B cell (primary cell): ENCODE measurements around the gene TOPAZ1. TPM values are rescaled to one million over a fixed set of nuclear protein-coding genes. Genes with fewer than 3 reads are reported as not detected.

Source experiments
- ATAC-seq: fragments of 200-7000 bp; cut with Tn5 transposase; one replicate; pipeline ENCODE4 v1.10.0; 2021; ENCODE audit warnings: low read depth, mild to moderate bottlenecking, moderate number of reproducible peaks, moderate library complexity
- CTCF ChIA-PET: fragments of 350-600 bp; sonication (Branson Sonifier 250); formaldehyde crosslinking; loops from one replicate; lab custom pipeline; 2021; ENCODE audit warnings: antibody characterized with exemption, inconsistent platforms; lab: Charles Lee
- POLR2A ChIA-PET: fragments of 350-600 bp; sonication (Branson Sonifier 250); formaldehyde crosslinking; loops from one replicate; lab custom pipeline; 2021; ENCODE audit warnings: antibody characterized with exemption; lab: Charles Lee
- DNase-seq: peaks from one replicate; pipeline ENCODE4 v3.0.0; 2013
- H2AFZ ChIP-seq: 2 replicates; pipeline ENCODE4 v1.6.1; 2012; ENCODE audit warnings: mild to moderate bottlenecking, low read depth, low read length; ENCODE audit not compliant: insufficient read depth, poor library complexity, severe bottlenecking
- H3K27ac ChIP-seq, 2 donors: 1 replicate in 1 of 2; 2 replicates in 1 of 2; pipeline ENCODE4 v1.5.1; 2012 to 2013; ENCODE audit warnings: low read length in 2 of 2, mild to moderate bottlenecking in 2 of 2, moderate library complexity in 1 of 2
- H3K27me3 ChIP-seq, 4 experiments: fragments of 200-600 bp in 1 of 4; sonication (generic) in 1 of 4; replicated peaks in 1 of 4; 1 replicate in 2 of 4; 2 replicates in 2 of 4; pipeline versions ENCODE4 v1.6.1 to v1.7.0; 2013 to 2016; ENCODE audit warnings: low read length in 3 of 4, mild to moderate bottlenecking in 2 of 4, mixed read lengths in 1 of 4, moderate library complexity in 1 of 4; ENCODE audit not compliant: insufficient read depth in 4 of 4, control insufficient read depth in 3 of 4; ENCODE audit errors: control extremely low read depth in 1 of 4
- H3K36me3 ChIP-seq, 2 experiments: replicated peaks in 1 of 2; 1 replicate in 1 of 2; 2 replicates in 1 of 2; pipeline versions ENCODE4 v1.6.1 to v1.7.1; 2013; ENCODE audit warnings: low read length in 1 of 2; ENCODE audit not compliant: insufficient read depth in 2 of 2, control insufficient read depth in 1 of 2; ENCODE audit errors: control extremely low read depth in 1 of 2, extremely low read depth in 1 of 2
- H3K4me1 ChIP-seq, 2 donors: fragments of 200-600 bp in 1 of 2; sonication (generic) in 1 of 2; 1 replicate in 1 of 2; 2 replicates in 1 of 2; pipeline versions ENCODE4 v1.5.1 to v1.6.1; 2013 to 2017; ENCODE audit warnings: low read length in 2 of 2; ENCODE audit not compliant: control insufficient read depth in 2 of 2, insufficient read depth in 2 of 2
- H3K4me2 ChIP-seq: replicated peaks from 2 replicates; pipeline ENCODE3; 2012; ENCODE audit warnings: mild to moderate bottlenecking, low read depth, low read length; ENCODE audit not compliant: poor library complexity, severe bottlenecking
- H3K4me3 ChIP-seq, 5 experiments: fragments of 200-600 bp in 1 of 5; sonication (generic) in 1 of 5; 1 replicate in 3 of 5; 2 replicates in 2 of 5; pipeline versions ENCODE4 v1.5.1 to v1.7.0; 2011 to 2016; ENCODE audit warnings: low read length in 4 of 5, mild to moderate bottlenecking in 4 of 5, low read depth in 2 of 5, control low read depth in 1 of 5, moderate library complexity in 1 of 5; ENCODE audit not compliant: insufficient read depth in 1 of 5; ENCODE audit errors: control extremely low read depth in 1 of 5, extremely low read depth in 1 of 5
- H3K79me2 ChIP-seq: fragments of 200-600 bp; sonication (generic); one replicate; pipeline ENCODE4 v1.6.0; 2016; ENCODE audit warnings: low read length; ENCODE audit not compliant: control insufficient read depth, insufficient read depth
- H3K9ac ChIP-seq: fragments of 200-600 bp; sonication (generic); 2 replicates; pipeline ENCODE4 v1.6.1; 2017; ENCODE audit warnings: mild to moderate bottlenecking, low read length, moderate library complexity
- H3K9me3 ChIP-seq, 3 donors: one replicate each; pipeline versions ENCODE4 v1.6.1 to v1.7.1; 2013; ENCODE audit warnings: low read length in 2 of 3; ENCODE audit not compliant: control insufficient read depth in 2 of 3, insufficient read depth in 1 of 3; ENCODE audit errors: control extremely low read depth in 1 of 3
- H4K20me1 ChIP-seq: 2 replicates; pipeline ENCODE4 v1.6.0; 2012; ENCODE audit warnings: mild to moderate bottlenecking, low read length; ENCODE audit not compliant: insufficient read depth, control insufficient read depth, poor library complexity, severe bottlenecking
- H3K27ac Mint-ChIP-seq: one replicate; pipeline ENCODE4 v1.8.0; 2021; ENCODE audit warnings: mixed read lengths
- H3K27me3 Mint-ChIP-seq: one replicate; pipeline ENCODE4 v1.8.0; 2021; ENCODE audit warnings: mixed read lengths
- H3K4me1 Mint-ChIP-seq: one replicate; pipeline ENCODE4 v1.8.0; 2021; ENCODE audit warnings: mixed read lengths
- H3K4me3 Mint-ChIP-seq: one replicate; pipeline ENCODE4 v1.8.0; 2021; ENCODE audit warnings: mixed read lengths
- H3K9me3 Mint-ChIP-seq: one replicate; pipeline ENCODE4 v1.8.0; 2022; ENCODE audit warnings: mixed read lengths; ENCODE audit not compliant: insufficient read depth
- EZH2 ChIP-seq: IDR thresholded peaks from 2 replicates; pipeline ENCODE4 v1.6.1; 2012; ENCODE audit warnings: borderline replicate concordance, low read depth, mild to moderate bottlenecking, moderate library complexity, low read length; ENCODE audit not compliant: insufficient read depth, poor library complexity, severe bottlenecking
- WGBS: methylation state at CpG from one replicate; pipeline ENCODE4 v1.1.5; 2013; ENCODE audit warnings: missing lambda C conversion rate; ENCODE audit not compliant: insufficient coverage; 5-methylcytosine and 5-hydroxymethylcytosine counted together
- intact Hi-C: fragments of 100-400 bp; cut with micrococcal nuclease; formaldehyde crosslinking; loops from one replicate; pipeline ENCODE4 v1.10.0; 2022
- polyA plus RNA-seq: library from polyadenylated mRNA; depleted of rRNA; stranded (reverse); fragments of >200 nt; gene quantifications from 2 replicates; pipeline ENCODE4 v1.2.3, GENCODE V29; 2012
- total RNA-seq, 2 donors: library from RNA; stranded (reverse); fragments of 120-200 nt in 1 of 2; gene quantifications; 1 replicate in 1 of 2; 2 replicates in 1 of 2; pipeline versions ENCODE4 v1.2.3 to v1.2.4, GENCODE V29; 2013 to 2022
- TF ChIP-seq, protein P1 (sequence below): fragments of 200-600 bp; IDR thresholded peaks from one replicate; pipeline ENCODE4 v1.8.0; 2022; ENCODE audit warnings: antibody characterized with exemption, mild to moderate bottlenecking

Gene TOPAZ1
- total and polyA plus RNA-seq, 2 donors (not counting 1 experiment from before 2014, with no cell fraction given), result not detected

DNA sequence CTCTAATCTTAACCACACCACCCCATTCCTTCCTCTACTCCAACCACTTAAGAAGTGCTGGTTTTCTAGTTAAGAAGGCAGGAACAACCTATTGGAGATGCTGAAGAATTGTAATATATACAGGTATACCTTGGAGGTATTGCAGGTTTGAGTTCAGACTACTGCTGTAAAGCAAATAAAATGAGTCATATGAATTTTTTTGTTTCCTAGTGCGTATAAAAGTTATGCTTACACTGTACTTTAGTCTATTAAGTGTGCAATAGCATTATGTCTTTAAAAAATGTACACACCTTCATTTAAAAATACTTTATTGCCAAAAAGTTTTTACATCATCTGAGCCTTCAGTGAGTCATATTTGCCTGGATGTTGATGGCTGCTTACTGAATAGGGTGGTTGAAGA lies 22.5 kb downstream of the TOPAZ1 start:
- H3K4me1 ChIP-seq, result no peaks in the 10 kb centered on the region
- no peaks in the 10 kb centered on the region for H3K36me3 ChIP-seq
- H3K4me1 Mint-ChIP-seq, result no peaks in the 10 kb centered on the region
- H4K20me1 ChIP-seq, result no peaks in the 10 kb centered on the region
- H3K79me2 ChIP-seq, result no peaks in the 10 kb centered on the region
- no peak overlapping the region for H2AFZ ChIP-seq
- intact Hi-C loops, result no loop called here
- peaks cover 34% of the 10 kb centered on the region for H3K27me3 Mint-ChIP-seq
- H3K4me3 Mint-ChIP-seq, result no peak overlapping the region
- ATAC-seq (no peak), DNase-seq (no peak)
- no peak overlapping the region for H3K9ac ChIP-seq
- no peaks in the 10 kb centered on the region for H3K27me3 ChIP-seq
- H3K9me3 Mint-ChIP-seq, result peaks cover 2% of the 10 kb centered on the region
- no peak overlapping the region for H3K4me2 ChIP-seq
- CTCF ChIA-PET, result no interaction called here
- no peaks in the 10 kb centered on the region for H3K9me3 ChIP-seq
- no peak overlapping the region for H3K4me3 ChIP-seq
- TF ChIP-seq, protein P1, sequence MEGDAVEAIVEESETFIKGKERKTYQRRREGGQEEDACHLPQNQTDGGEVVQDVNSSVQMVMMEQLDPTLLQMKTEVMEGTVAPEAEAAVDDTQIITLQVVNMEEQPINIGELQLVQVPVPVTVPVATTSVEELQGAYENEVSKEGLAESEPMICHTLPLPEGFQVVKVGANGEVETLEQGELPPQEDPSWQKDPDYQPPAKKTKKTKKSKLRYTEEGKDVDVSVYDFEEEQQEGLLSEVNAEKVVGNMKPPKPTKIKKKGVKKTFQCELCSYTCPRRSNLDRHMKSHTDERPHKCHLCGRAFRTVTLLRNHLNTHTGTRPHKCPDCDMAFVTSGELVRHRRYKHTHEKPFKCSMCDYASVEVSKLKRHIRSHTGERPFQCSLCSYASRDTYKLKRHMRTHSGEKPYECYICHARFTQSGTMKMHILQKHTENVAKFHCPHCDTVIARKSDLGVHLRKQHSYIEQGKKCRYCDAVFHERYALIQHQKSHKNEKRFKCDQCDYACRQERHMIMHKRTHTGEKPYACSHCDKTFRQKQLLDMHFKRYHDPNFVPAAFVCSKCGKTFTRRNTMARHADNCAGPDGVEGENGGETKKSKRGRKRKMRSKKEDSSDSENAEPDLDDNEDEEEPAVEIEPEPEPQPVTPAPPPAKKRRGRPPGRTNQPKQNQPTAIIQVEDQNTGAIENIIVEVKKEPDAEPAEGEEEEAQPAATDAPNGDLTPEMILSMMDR, result no peak
- no peak for TF ChIP-seq EZH2
- H3K27ac ChIP-seq, result no peak overlapping the region
- POLR2A ChIA-PET, result no interaction called here
- no CpG with 5 or more reads among the region's 1 CpG for WGBS
- H3K27ac Mint-ChIP-seq, result no peak overlapping the region

DNA sequence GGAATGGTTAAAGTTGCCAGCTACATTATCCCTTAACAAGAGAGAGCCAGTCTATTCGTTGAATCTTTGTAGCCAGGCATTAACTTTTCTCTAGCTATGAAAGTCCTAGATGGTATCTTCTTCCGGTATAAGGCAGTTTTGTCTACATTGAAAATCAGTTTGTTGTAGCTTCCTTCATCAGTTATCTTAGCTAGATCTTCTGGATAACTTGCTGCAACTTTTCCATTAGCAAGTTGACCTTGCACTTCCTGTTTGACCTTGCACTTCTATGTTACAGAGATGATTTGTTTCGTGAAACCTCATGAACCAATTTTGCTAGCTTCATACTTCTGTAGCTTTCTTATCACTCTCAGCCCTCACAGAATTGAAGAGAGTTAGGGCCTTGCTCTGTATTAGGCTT lies 24.1 kb downstream of the TOPAZ1 start:
- CTCF ChIA-PET, result no interaction called here
- WGBS, result no CpG with 5 or more reads among the region's 3 CpGs
- no peak overlapping the region for H3K27ac Mint-ChIP-seq

More for the DNA sequence above, 24.1 kb downstream of the TOPAZ1 start:
- no peaks in the 10 kb centered on the region for H3K4me1 Mint-ChIP-seq
- H2AFZ ChIP-seq, result no peak overlapping the region
- no peaks in the 10 kb centered on the region for H3K27me3 ChIP-seq
- ATAC-seq, result no peak
- intact Hi-C loops, result no loop called here
- no peaks in the 10 kb centered on the region for H3K9me3 Mint-ChIP-seq
- no peak overlapping the region for H3K27ac ChIP-seq
- H3K36me3 ChIP-seq, result no peaks in the 10 kb centered on the region
- H3K4me3 Mint-ChIP-seq, result no peak overlapping the region
- no peaks in the 10 kb centered on the region for H3K4me1 ChIP-seq
- no peak overlapping the region for H3K4me2 ChIP-seq
- no peaks in the 10 kb centered on the region for H3K9me3 ChIP-seq
- H3K79me2 ChIP-seq, result no peaks in the 10 kb centered on the region
- peaks cover 35% of the 10 kb centered on the region for H3K27me3 Mint-ChIP-seq
- POLR2A ChIA-PET, result no interaction called here
- no peak for TF ChIP-seq EZH2
- TF ChIP-seq, protein P1, result no peak
- H4K20me1 ChIP-seq, result no peaks in the 10 kb centered on the region
- no peak overlapping the region for H3K4me3 ChIP-seq
- H3K9ac ChIP-seq, result no peak overlapping the region
- DNase-seq, result no peak
